ENCODE data around the gene ACTA2.

The ACTA2 gene

DNA sequence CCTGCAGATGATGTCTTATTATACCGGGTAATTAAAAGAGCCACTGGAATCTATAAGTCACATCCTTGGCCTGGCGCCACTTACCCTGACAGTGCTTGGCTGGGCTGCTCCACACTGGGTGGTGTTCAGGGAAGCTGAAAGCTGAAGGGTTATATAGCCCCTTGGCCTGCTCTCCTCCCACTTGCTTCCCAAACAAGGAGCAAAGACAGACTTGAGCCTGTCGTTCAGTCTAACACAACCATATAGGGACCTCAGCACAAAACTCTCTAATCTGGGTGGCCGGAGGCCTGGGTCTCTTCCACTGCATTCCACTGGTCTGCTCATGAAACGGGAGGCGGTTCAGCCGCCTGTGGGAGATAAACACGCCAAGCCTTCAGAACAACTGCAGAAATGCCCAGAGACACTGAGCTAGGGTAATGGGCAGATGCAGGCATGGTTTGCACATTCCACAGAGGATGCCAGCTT lies at the start of gene ACTA2:
TSS of gene ACTA2 (minus strand) at position 127 of the 465 bp plus-strand sequence. CDS start 3,843 bp downstream, outside the sequence.
- DNase-seq (ENCODE audit: low read depth in 2 of 2) = no peak

DNA sequence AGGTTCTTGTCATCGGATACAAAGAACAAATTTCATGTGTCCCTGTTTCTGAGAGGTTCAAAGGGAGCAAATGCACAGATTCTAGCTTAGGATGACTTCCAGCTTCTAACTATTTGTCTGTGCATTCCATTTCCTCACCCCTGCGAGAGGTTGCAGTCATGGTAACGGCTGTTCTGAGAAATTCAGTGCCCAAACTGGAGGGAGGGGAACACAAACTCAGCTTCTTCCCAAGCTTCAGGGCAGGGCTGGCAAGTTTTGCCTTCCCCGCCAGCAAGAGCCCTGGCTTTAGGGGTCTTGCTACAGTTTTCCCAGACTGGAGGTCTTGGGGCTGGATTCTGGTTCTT lies 49.1 kb upstream of the ACTA2 start:
- no peak for DNase-seq (ENCODE audit: low read depth in 2 of 2)

DNA sequence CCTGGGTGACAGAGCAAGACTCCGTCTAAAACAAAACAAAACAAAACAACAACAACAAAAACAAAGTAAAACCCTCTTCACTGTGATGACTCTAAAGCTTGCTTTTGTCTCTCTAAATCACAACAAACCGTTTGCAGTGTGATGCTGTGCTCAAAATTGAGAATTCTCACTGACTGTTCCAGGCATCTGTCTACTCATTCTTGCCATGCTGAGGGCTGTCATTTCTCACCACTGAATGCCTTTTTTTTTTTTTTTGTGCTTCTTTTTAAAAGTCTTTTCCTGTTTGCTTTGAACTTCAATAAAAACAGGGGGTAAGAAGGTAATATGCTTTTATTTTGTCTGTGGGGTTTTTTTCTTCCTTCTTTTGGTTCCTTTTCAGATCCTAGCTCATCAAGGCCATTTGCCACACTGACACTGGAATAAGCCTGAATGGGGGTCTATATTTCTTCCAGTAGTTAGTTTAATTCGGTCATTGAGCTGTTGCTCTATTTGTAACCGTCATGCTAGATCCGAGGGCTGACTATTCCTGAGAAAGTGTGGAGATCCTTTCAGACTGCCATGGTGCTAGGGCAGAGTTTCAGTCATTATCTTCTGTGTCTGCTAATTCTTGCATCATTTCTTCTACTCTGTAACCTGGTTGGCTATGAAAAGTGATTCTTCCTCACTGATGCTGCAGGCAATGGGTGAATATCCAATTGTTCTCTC lies 48.6 kb upstream of the ACTA2 start:
- no peak for DNase-seq (ENCODE audit: low read depth in 2 of 2)

DNA sequence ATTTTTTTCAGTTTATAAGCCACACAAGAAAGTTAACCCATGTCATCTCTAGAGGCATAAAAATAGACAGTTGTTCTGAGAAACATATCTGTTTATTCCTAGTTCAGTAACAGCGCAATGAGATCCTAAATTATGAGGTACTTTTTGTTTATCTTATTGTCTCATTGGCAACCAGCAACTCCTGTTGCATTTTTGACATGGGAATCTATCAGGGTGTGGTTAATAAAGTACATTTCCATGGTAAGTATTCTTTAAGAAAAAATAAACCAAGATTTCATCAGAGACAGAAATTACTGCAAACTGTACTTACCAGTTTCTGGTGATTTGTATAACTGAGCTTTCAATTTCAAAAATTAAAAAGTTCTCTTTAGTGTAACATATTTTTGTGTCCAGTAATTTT lies 47.1 kb upstream of the ACTA2 start:
- no peak for DNase-seq (ENCODE audit: low read depth in 2 of 2)

DNA sequence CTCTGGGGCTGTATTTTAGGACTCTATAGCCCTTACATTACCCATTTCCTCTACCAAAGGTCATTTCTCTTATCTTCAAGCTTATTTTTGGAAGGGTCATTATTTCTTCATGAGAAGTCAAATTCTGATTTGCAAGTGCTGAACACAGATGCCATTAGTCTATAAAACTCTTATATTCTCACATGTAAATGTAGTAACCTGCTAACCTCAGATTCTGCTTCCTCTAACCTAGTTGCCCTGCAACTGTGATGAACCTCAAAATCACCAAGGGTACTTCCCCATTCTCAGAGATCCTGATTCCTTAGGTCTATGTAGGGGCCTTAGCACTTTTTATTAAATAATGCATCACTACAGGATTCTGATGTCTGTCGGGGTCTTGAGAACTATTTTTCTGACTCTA lies 44.4 kb upstream of the ACTA2 start:
- no peak for DNase-seq (ENCODE audit: low read depth in 2 of 2)

DNA sequence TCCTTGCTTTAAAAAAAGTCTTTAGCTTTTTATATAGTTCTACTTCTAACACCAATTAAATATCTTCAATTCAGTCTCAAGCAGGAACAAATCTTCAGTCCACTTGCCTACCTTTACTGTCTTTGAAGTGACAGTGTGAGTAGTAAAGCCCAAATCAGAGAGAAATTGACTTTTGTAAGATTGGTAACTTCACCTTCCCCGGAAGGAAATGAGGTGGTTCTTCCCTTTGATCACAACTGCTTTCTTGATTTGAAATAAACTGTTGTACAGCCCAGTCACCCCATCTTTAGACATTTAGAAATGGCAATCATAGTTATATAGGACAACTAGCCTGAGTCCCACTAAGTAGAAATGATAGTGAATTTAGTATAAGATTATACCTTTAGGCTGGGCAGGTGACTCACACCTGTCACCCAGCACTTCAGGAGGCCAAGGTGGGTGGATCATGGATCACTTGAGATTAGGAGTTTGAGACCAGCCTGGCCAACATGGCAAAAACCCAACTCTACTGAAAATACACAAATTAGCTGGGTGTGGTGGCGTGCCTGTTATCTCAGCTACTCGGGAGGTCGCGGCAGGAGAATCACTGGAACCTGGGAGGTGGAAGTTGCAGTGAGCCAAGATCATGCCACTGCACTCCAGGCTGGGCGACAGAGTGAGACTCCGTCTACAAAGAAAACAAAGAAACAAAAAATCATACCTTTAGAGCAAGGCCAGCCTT lies 42.7 kb upstream of the ACTA2 start:
- no peak for DNase-seq (ENCODE audit: low read depth in 2 of 2)

DNA sequence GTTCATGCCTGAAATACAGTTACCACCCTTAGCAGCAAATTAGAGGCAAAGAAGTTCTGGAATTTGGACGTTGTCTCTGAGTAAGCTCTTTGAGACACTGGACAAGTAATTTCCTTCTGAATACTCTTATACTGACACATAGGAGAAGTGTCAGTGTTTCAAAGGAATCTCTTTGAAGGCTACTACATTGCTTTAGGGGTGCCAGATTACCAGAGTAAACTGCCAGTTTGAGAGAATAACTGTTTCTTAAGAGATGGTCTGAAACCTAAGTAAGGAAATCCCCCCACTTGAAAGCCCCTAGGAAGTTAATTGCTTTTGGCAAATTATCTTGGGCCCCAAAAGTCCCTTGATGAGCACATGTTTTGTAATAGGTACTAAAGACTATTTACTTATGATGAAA lies 41.4 kb upstream of the ACTA2 start:
- no peak for DNase-seq (ENCODE audit: low read depth in 2 of 2)

GRCh38 chr10:88992921-88993524 lies 40.5 kb upstream of the ACTA2 start:
- no peak for DNase-seq (ENCODE audit: low read depth in 2 of 2)

DNA sequence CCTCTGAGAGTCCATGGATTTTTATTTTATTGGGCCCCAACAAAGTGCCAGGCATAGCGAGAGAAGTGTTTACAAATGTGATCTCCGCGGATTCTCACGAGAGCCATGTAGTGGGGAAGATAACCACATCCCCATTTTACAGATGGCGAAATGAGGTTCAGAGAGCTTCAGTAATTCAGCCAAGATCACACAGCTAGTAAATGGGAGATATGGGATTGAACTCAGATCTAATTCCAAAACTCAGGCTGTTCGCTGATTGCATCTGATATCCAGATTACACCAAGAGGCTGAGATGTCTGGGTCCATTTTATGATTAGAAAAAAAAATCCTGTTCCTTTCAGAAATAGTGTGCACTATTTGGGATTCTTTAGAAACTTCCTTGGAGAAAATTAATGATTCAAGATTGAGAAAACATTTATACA lies 39.3 kb upstream of the ACTA2 start:
- DNase-seq (ENCODE audit: low read depth in 2 of 2) = no peak

DNA sequence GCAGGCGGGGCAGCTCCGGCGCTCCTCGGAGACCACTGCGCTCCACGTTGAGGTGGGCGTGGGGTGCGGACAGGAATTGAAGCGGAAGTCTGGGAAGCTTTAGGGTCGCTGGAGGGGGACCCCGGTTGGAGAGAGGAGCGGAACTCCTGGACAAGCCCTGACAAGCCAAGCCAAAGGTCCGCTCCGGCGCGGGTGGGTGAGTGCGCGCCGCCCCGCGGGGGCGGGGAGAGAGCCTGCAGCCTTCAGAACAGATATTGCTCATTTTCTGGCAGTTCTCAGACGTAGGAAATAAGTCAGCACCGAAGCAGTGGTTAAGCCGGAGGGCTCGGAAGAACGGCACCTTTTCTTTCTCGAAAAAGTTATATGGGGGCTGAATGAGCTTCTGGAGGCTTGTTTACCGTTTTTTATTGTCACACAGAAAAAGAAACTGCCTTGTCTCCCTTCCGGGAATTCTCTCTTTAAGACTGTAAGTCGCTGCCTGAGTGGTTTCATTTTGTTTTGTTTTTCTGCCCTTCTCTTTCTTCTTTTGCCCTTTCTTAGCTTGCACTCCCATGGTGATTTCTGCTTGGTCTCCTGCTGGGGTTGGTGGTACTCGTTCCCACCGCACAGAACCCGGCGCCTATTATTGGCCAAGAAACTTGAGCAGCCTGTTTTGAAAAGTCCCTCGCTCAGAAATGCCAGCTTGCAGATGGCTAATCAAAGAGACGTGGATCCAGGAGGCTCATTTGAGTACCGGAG lies 38.8 kb upstream of the ACTA2 start:
- DNase-seq (ENCODE audit: low read depth in 2 of 2) = peak; percentile 53 to 68

DNA sequence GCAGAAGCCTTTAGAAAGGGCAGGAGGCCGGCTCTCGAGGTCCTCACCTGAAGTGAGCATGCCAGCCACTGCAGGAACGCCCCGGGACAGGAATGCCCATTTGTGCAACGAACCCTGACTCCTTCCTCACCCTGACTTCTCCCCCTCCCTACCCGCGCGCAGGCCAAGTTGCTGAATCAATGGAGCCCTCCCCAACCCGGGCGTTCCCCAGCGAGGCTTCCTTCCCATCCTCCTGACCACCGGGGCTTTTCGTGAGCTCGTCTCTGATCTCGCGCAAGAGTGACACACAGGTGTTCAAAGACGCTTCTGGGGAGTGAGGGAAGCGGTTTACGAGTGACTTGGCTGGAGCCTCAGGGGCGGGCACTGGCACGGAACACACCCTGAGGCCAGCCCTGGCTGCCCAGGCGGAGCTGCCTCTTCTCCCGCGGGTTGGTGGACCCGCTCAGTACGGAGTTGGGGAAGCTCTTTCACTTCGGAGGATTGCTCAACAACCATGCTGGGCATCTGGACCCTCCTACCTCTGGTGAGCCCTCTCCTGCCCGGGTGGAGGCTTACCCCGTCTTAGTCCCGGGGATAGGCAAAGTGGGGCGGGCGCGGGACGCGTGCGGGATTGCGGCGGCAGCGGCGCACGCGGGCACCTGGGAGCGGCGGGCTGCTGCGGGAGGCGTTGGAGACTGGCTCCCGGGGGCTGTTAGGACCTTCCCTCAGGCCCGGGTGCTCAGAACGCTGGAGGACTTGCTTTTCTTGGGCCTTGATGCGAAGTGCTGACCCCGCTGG lies 38.0 kb upstream of the ACTA2 start, which contains the start of gene FAS:
TSS of gene FAS (plus strand) at position 415 of the 777 bp plus-strand sequence. CDS start at position 494, 79 bp downstream.
- peak; percentile 61 to 77 for DNase-seq (ENCODE audit: low read depth in 2 of 2)

DNA sequence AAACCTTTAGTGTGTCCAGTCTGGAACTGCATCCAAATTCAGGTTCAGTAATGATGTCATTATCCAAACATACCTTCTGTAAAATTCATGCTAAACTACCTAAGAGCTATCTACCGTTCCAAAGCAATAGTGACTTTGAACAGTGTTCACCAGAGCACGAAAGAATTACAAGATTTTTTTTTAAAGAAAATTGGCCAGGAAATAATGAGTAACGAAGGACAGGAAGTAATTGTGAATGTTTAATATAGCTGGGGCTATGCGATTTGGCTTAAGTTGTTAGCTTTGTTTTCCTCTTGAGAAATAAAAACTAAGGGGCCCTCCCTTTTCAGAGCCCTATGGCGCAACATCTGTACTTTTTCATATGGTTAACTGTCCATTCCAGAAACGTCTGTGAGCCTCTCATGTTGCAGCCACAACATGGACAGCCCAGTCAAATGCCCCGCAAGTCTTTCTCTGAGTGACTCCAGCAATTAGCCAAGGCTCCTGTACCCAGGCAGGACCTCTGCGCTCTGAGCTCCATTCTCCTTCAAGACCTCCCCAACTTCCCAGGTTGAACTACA lies 37.3 kb upstream of the ACTA2 start:
- DNase-seq (ENCODE audit: low read depth in 2 of 2) = no peak

- DNase-seq (ENCODE audit: low read depth in 2 of 2) = no peak
These were observed 36.9 kb upstream of the ACTA2 start for GRCh38 chr10:88989423-88989822.

DNA sequence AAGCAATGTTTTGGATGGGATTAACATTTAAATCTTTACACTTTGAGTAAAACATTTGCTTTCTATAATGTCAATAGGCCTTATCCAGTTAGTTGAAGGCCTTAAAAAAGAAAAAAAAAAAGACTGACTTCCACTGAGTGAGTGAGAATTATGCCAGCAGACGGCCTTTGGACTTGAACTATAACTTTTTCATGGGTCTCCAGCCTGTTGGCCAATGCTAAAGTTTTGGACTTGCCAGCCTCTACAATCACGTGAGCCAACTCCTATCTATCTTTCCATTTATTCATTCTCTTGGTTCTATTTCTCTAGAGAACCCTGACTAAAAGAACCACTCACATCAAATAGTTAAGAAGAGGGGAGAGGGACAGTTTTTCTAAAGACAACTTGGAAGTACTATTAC lies 35.3 kb upstream of the ACTA2 start:
- DNase-seq (ENCODE audit: low read depth in 2 of 2) = no peak

DNA sequence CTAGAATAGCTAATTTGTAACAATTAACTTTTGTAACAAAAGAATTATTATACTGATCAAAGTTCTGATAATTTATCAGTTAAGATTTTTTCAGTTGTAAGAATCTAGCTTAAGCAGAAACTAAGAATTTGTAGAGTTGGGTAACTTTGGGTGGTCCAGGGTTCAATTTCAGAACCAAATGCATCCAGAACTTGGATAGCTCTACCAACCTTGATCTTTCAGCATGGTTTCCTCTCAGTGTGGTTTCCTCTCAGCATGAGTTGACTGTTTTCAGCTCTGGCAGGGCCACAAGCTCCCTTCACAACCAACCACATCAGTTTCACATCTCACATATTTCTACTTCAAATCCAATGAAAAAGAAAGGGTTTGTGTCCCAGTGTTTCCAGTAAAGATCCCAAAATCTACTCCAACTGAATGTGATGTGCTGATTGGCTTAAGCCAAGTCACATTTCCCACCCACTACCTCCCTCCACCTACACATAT lies 34.7 kb upstream of the ACTA2 start:
- no peak for DNase-seq (ENCODE audit: low read depth in 2 of 2)

DNA sequence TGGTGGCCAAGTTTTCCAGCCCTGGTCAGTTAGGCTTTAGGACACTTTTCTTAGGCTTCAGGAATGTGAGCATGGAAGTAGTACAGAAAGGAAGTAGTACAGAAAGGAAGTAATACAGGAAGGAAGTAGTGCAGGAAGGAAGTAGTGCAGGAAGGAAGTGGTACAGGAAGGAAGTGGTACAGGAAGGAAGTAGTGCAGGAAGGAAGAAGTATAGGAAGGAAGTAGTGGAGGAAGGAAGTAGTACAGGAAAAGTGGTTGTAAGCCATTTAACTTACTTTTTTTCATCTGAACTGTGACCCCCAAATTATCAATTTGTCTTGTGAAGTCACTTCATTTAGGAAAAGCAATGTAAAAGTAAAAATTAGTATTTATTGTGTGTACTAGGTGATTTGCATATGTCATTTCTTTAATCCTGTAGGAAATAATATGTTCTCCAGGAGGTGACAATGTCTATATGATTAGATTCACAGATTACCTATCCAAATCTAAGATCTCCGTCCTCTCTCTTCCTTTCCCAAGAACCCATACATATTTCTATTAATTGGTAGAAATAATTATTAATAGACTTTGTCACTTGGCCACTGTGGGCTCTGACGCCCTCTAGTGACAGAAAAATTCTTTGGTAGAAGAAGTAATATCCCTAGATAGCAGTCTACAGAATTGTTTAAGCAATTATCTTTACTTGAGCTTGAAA lies 34.1 kb upstream of the ACTA2 start:
- no peak for DNase-seq (ENCODE audit: low read depth in 2 of 2)

GRCh38 chr10:88984525-88984924 lies 32.0 kb upstream of the ACTA2 start:
- DNase-seq (ENCODE audit: low read depth in 2 of 2) = no peak

- DNase-seq (ENCODE audit: low read depth in 2 of 2) = no peak
These were observed 31.4 kb upstream of the ACTA2 start for GRCh38 chr10:88983939-88984338.

- DNase-seq (ENCODE audit: low read depth in 2 of 2) = no peak
These were observed 30.6 kb upstream of the ACTA2 start for GRCh38 chr10:88983206-88983605.

GRCh38 chr10:88982366-88982765 lies 29.8 kb upstream of the ACTA2 start:
- no peak for DNase-seq (ENCODE audit: low read depth in 2 of 2)
